HepG2 (cell line): ENCODE results near the gene UPF3A. TPM values are rescaled to one million over a fixed set of nuclear protein-coding genes. Genes with fewer than 3 reads are reported as not detected.

Experiments
- ATAC-seq: fragments of 200-7000 bp; cut with Tn5 transposase; 3 replicates; pipeline ENCODE4 v1.9.1; 2020; ENCODE audit warnings: mild to moderate bottlenecking, moderate library complexity
- BruUV-seq: library from RNA; stranded (reverse); fragments of 400-500 nt; replicated peaks from 2 replicates; lab custom pipeline; 2021; lab: Mats Ljungman, UMichigan
- CTCF ChIA-PET: fragments of 300-600 bp; formaldehyde crosslinking; extraction: SDS; loops from one replicate; lab custom pipeline; 2021; ENCODE audit warnings: low total read pairs, inconsistent platforms, low intra/inter-chr PET ratio; lab: Yijun Ruan, JAX
- POLR2A ChIA-PET: fragments of 350-600 bp; sonication (Branson Sonifier 250); formaldehyde crosslinking; loops from one replicate; lab custom pipeline; 2020; ENCODE audit warnings: antibody characterized with exemption, inconsistent platforms; lab: Yijun Ruan, JAX
- DNase-seq: peaks from one replicate; pipeline ENCODE4 v3.0.0-alpha.2; 2015; ENCODE audit warnings: low spot score
- FAIRE-seq: peaks from 3 replicates; lab custom pipeline; 2011; peaks lifted over from hg19 to GRCh38; lab: Jason Lieb, UNC
- H2AFZ ChIP-seq: one replicate; pipeline ENCODE4 v1.6.1; 2011; ENCODE audit warnings: low read length, inconsistent platforms
- H3K27ac ChIP-seq: fragments of 300-600 bp; 3 replicates; pipeline ENCODE4 v1.8.0; 2011; ENCODE audit warnings: mixed run types, mild to moderate bottlenecking, mixed read lengths, low read length, inconsistent platforms; ENCODE audit not compliant: insufficient read depth; ENCODE audit errors: extremely low read length
- H3K27me3 ChIP-seq, 2 experiments: fragments of 200-600 bp in 1 of 2; 2 replicates in 1 of 2; 3 replicates in 1 of 2; pipeline versions ENCODE4 v1.6.0 to v1.8.0; 2011; ENCODE audit warnings: low read length in 2 of 2, mild to moderate bottlenecking in 2 of 2, moderate library complexity in 2 of 2, inconsistent platforms in 1 of 2; ENCODE audit not compliant: insufficient read depth in 2 of 2, control insufficient read depth in 1 of 2
- H3K36me3 ChIP-seq, 2 experiments: fragments of 200-600 bp in 1 of 2; replicated peaks in 1 of 2; 2 replicates in 1 of 2; 3 replicates in 1 of 2; pipeline versions ENCODE4 v1.5.1 to v1.8.0; 2011; ENCODE audit warnings: low read length in 2 of 2, inconsistent platforms in 1 of 2; ENCODE audit not compliant: insufficient read depth in 2 of 2, control insufficient read depth in 1 of 2
- H3K4me1 ChIP-seq: 2 replicates; pipeline ENCODE4 v1.5.1; 2012; ENCODE audit warnings: low read length, inconsistent platforms; ENCODE audit not compliant: insufficient read depth
- H3K4me2 ChIP-seq: 2 replicates; pipeline ENCODE4 v1.6.0; 2011; ENCODE audit warnings: low read depth, low read length, inconsistent platforms
- H3K4me3 ChIP-seq, 3 experiments: fragments of 200-600 bp in 1 of 3; sonication (generic), shearing (Covaris generic) in 1 of 3; replicated peaks in 1 of 3; 2 replicates each; pipeline ENCODE4 v1.5.1; 2011 to 2016; ENCODE audit warnings: low read length in 3 of 3, inconsistent platforms in 2 of 3, low read depth in 2 of 3, mild to moderate bottlenecking in 2 of 3, control low read depth in 1 of 3, mixed read lengths in 1 of 3; ENCODE audit not compliant: insufficient read depth in 1 of 3
- H3K79me2 ChIP-seq: one replicate; pipeline ENCODE4 v1.6.1; 2011; ENCODE audit warnings: low read length, inconsistent platforms; ENCODE audit not compliant: insufficient read depth
- H3K9ac ChIP-seq: 2 replicates; pipeline ENCODE4 v1.6.0; 2011; ENCODE audit warnings: mild to moderate bottlenecking, low read depth, low read length, inconsistent platforms; ENCODE audit not compliant: insufficient read depth
- H3K9me3 ChIP-seq: 2 replicates; pipeline ENCODE4 v1.5.1; 2012; ENCODE audit warnings: mild to moderate bottlenecking, low read length
- H4K20me1 ChIP-seq: 2 replicates; pipeline ENCODE4 v1.6.0; 2011; ENCODE audit warnings: inconsistent platforms, mild to moderate bottlenecking, low read length, moderate library complexity; ENCODE audit not compliant: insufficient read depth
- BRCA1 ChIP-seq: sonication (generic); formaldehyde crosslinking; IDR thresholded peaks from 2 replicates; pipeline ENCODE4 v1.4.0; 2020; ENCODE audit warnings: missing genetic modification reagents
- ETV5 ChIP-seq: IDR thresholded peaks from 2 replicates; pipeline ENCODE4 v1.6.1; 2018; ENCODE audit warnings: missing biosample characterization, missing genetic modification reagents, inconsistent platforms, borderline replicate concordance
- FOXA3 ChIP-seq: IDR thresholded peaks from 2 replicates; pipeline ENCODE4 v1.6.1; 2016; ENCODE audit warnings: missing genetic modification reagents, missing compliant biosample characterization
- GMEB1 ChIP-seq: sonication (generic); formaldehyde crosslinking; IDR thresholded peaks from 2 replicates; pipeline ENCODE4 v1.5.1; 2020; ENCODE audit warnings: missing genetic modification reagents, mild to moderate bottlenecking, borderline replicate concordance
- ISL2 ChIP-seq: sonication (generic); formaldehyde crosslinking; IDR thresholded peaks from 2 replicates; pipeline ENCODE4 v1.5.0; 2020; ENCODE audit warnings: missing genetic modification reagents
- JUND ChIP-seq: sonication (generic); formaldehyde crosslinking; IDR thresholded peaks from 2 replicates; pipeline ENCODE4 v1.8.0; 2022; ENCODE audit warnings: mild to moderate bottlenecking, missing genetic modification reagents
- NR3C1 ChIP-seq: sonication (generic); formaldehyde crosslinking; IDR thresholded peaks from 2 replicates; pipeline ENCODE4 v1.4.0; 2020; ENCODE audit warnings: missing genetic modification reagents
- REXO4 ChIP-seq: sonication (generic); formaldehyde crosslinking; IDR thresholded peaks from 2 replicates; pipeline ENCODE4 v1.8.0; 2022; ENCODE audit warnings: missing genetic modification reagents, mild to moderate bottlenecking, borderline replicate concordance
- SMAD9 ChIP-seq: sonication (generic); formaldehyde crosslinking; IDR thresholded peaks from 2 replicates; pipeline ENCODE4 v1.5.1; 2020; ENCODE audit warnings: mild to moderate bottlenecking, missing genetic modification reagents
- SMYD3 ChIP-seq: sonication (generic); formaldehyde crosslinking; IDR thresholded peaks from 2 replicates; pipeline ENCODE4 v1.8.1; 2023; ENCODE audit warnings: mild to moderate bottlenecking, missing genetic modification reagents
- TGIF2 ChIP-seq: IDR thresholded peaks from 2 replicates; pipeline ENCODE4 v1.6.1; 2016; ENCODE audit warnings: control low read depth, missing compliant biosample characterization
- ZBTB4 ChIP-seq: sonication (generic); formaldehyde crosslinking; IDR thresholded peaks from 2 replicates; pipeline ENCODE4 v1.4.0; 2020; ENCODE audit warnings: missing genetic modification reagents, mild to moderate bottlenecking, borderline replicate concordance
- ZBTB8A ChIP-seq: sonication (generic); formaldehyde crosslinking; IDR thresholded peaks from 2 replicates; pipeline ENCODE4 v1.4.0; 2020; ENCODE audit warnings: mild to moderate bottlenecking, low read depth, missing genetic modification reagents, borderline replicate concordance
- ZNF792 ChIP-seq: IDR thresholded peaks from 2 replicates; pipeline ENCODE4 v1.6.1; 2016
- WGBS: methylation state at CpG from one replicate; pipeline ENCODE4 v1.1.6; 2017; ENCODE audit warnings: low lambda C conversion rate; 5-methylcytosine and 5-hydroxymethylcytosine counted together
- in situ Hi-C: cut with HindIII; loops from 2 replicates; pipeline ENCODE4 v1.10.0; 2017; ENCODE audit warnings: low pct_unique_long_range_greater_than_20kb; ENCODE audit not compliant: extremely low pct_ligation_motif_present
- intact Hi-C: fragments of 100-400 bp; cut with micrococcal nuclease; formaldehyde crosslinking; loops from one replicate; pipeline ENCODE4 v1.10.0; 2022; ENCODE audit not compliant: unreplicated experiment
- polyA plus RNA-seq, 8 experiments: library from polyadenylated mRNA; depleted of rRNA in 3 of 8; stranded (reverse) in 7 of 8; unstranded in 1 of 8; fragments of >200 nt; fragmentation: Illumina TruSeq in 4 of 8; extraction: Trizol in 4 of 8; gene quantifications; 2 replicates each; pipeline versions ENCODE4 v1.2.1 to v1.2.3, GENCODE V29; 2011 to 2016; ENCODE audit warnings: low read depth in 4 of 8, missing spikeins in 1 of 8, mixed read lengths in 1 of 8; ENCODE audit not compliant: insufficient read depth in 1 of 8
- total RNA-seq, 5 experiments: library from RNA; depleted of rRNA; stranded (reverse); fragments of >200 nt; fragmentation: Illumina TruSeq; extraction: Trizol; gene quantifications; 2 replicates each; pipeline ENCODE4 v1.2.3, GENCODE V29; 2016; ENCODE audit warnings: low read depth in 1 of 5

The UPF3A gene
- total and polyA plus RNA-seq, 2 of the 13 experiments (the other 11 are each of a cell fraction or from before 2014, with no cell fraction given), result 60.2 to 63.8 TPM

- DNase-seq (no peak), FAIRE-seq (no peak), ATAC-seq (no peak)
- intact Hi-C loops, result no loop called here
- Histone ChIP-seq H3K4me1 (no peaks in the 10 kb centered on the region), H3K4me2 (no peak overlapping the region), H3K4me3 (no peak overlapping the region), H3K27me3 (no peaks in the 10 kb centered on the region; a peak in 1 of 5 replicates), H2AFZ (no peak overlapping the region), H3K36me3 (peaks cover 11 to 34% of the 10 kb centered on the region in 2 experiments), H3K9me3 (no peaks in the 10 kb centered on the region), H3K27ac (no peak overlapping the region), H4K20me1 (no peaks in the 10 kb centered on the region), H3K9ac (no peak overlapping the region), H3K79me2 (no peaks in the 10 kb centered on the region)
- CTCF ChIA-PET, result no interaction called here
- POLR2A ChIA-PET, result no interaction called here
- in situ Hi-C loops, result no loop called here
- no TSS peak for BruUV-seq
- WGBS, result 70% methylated on average over 1 of the region's 1 CpG
- TF ChIP-seq ISL2 (no peak), ZBTB4 (CRISPR knock-in tag) (no peak), NR3C1 (CRISPR knock-in tag) (no peak)
These were observed 47.2 kb downstream of the UPF3A start for GRCh38 chr13:114328595-114328994.

- Histone ChIP-seq H3K27ac (no peak overlapping the region), H3K4me1 (no peaks in the 10 kb centered on the region), H2AFZ (no peak overlapping the region), H4K20me1 (no peaks in the 10 kb centered on the region), H3K27me3 (no peaks in the 10 kb centered on the region; a peak in 1 of 5 replicates), H3K9ac (no peak overlapping the region), H3K36me3 (peaks cover 3 to 19% of the 10 kb centered on the region in 2 experiments), H3K79me2 (no peaks in the 10 kb centered on the region), H3K4me2 (no peak overlapping the region), H3K9me3 (no peaks in the 10 kb centered on the region), H3K4me3 (no peak overlapping the region)
- no TSS peak for BruUV-seq
- 93% methylated on average over 5 of the region's 5 CpGs for WGBS
- DNase-seq (no peak), ATAC-seq (no peak), FAIRE-seq (no peak)
- ChIA-PET POLR2A (no interaction called here), CTCF (no interaction called here)
- in situ Hi-C loops (no loop called here), intact Hi-C loops (no loop called here)
- TF ChIP-seq BRCA1 (CRISPR knock-in tag) (no peak), JUND (CRISPR knock-in tag) (no peak), REXO4 (CRISPR knock-in tag) (no peak), ETV5 (CRISPR knock-in tag) (no peak), SMYD3 (CRISPR knock-in tag) (no peak), GMEB1 (CRISPR knock-in tag) (no peak), ZBTB8A (CRISPR knock-in tag) (no peak), SMAD9 (CRISPR knock-in tag) (no peak), TGIF2 (no peak), FOXA3 (CRISPR knock-in tag) (no peak), ZNF792 (CRISPR knock-in tag) (no peak)
These were observed 48.7 kb downstream of the UPF3A start for GRCh38 chr13:114330086-114330485.
